NCI-H510A (cell line): ENCODE data around the gene ACYP1.

ENCODE experiments used
- DNase-seq: peaks from one replicate; lab custom pipeline; 2025; lab: John Stamatoyannopoulos, UW

Gene ACYP1

DNA sequence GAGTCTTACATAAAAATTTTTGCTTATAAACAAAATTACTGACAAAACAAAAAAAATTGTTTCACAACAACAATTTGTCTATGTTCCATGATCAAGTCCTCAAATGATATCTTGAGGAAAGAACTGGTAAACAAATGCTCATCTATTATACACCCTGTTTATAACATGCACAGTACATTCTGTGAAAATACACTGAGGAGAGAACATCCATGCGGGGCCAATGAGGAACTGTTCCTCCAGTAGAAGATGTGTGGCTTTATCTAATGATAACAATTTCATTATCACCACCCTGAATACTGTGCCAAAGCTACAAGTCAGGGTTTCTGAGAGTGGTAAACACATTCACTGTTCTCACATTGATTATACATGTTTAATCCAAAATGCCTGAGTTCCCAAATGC, 23.3 kb downstream of the ACYP1 start:
- DNase-seq = no peak

DNA sequence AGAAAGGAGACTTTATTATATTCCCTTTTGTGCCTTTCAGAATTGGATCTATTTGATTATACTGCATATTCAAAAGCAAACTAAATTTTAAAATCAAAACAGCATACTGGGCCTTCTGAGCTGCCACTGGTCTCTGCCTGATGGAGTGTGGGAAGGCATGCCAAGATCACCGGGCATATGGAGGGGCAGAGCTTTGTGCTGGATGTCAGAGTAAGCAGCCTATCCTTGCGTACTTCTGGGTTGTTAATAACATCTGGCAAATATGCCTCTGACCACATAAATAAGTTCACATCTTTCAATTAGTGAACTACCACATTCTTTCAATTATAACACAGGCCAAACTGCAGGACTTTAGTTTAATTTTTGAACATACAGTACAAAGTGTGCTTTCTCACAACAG, 30.9 kb downstream of the ACYP1 start:
- DNase-seq = no peak

DNA sequence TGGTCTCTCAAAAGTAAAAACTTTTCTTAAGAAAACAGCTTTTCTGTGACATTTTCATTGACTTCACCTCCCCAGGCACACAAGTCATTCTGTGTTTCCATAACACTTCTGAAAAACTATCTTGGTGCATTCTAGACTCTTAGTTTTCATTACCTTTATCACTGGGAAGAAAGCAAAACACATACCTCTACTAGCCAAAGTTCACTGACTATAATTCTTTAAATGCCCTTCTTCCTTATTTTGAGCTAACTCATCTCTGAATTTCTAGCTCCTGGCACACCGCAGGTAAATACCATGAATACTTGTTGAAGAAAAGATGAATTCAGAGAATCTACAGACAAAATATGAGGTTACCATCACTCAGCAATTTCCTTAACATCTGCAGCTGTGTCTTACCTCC, 33.7 kb downstream of the ACYP1 start:
- no peak for DNase-seq

DNA sequence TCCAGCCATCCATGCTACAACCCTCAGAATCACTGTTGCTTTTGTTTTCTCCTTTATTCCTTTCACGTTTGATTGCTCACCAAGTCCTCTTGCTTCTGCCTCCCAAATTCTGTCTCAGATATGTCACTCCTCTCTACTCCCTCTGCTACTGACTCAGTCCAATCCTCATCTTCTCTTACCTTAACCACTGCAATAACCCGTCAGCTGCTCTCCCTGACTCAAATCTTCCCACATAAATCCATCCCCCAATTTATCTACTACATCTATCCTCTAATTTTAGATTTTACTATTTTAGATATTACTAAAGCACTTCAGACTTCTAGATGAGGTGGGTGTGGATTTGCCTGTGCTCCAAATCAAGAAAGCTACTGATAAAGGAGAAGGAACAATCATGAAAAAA, 37.9 kb downstream of the ACYP1 start:
- no peak for DNase-seq

DNA sequence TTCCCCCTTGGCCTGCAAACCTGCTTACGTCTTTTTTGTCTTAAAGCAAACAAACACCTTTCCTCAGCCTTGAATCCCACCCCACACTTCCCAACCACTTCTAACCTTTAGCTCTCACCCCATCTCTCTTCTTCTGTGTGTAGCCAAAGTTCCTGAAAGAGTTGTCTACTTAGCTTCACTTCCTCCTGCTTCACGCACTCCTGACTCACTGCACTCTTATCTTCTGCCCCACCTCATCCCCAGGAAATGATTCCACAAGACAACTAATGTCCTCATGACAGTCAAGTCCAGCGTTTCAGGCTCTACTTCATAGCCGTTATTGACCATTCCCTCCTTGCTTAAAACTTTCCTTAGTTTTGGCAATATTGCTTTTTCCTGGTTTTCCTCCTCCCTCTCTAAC, 38.7 kb downstream of the ACYP1 start:
- DNase-seq = no peak

DNA sequence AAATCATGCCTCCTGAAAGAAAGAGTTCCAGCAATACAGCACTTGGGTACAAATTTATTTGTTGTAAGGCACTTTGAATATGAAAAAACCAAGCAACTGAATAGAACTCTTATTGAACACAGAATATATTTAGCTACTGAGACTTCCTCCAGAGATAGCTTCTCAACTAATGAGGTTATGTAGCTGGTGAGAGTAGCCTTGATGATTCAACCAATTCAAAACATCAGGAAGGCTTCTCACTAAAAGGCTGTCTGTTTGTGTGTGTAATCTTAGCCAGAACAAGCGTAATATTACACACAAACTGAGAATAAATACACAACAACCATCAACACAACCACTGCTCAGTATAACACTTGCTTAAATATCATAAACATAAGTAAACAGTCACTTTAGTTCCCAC, 40.7 kb downstream of the ACYP1 start:
- DNase-seq = no peak

- DNase-seq = peak; percentile 14
Measured at GRCh38 chr14:75022655-75023054, 41.2 kb downstream of the ACYP1 start.

DNA sequence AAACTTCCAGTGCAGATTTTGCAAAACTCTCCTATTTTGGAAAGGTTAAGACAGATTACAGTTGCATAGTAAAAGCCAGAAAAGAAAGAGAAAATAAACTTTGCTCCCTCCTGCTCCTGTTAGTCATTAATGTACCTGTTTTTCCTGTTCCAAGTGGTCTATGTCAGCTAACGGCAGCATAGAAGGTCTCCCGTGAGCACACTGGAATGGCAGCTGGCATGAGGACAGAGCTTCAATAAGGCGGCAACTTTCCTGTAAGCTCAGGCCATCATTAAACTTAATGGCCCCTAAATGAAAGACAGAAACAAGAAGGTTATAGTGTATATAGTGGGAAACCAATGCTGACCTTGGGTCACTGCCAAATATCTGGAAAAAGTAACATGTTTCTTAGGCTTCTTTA, 45.1 kb downstream of the ACYP1 start:
- DNase-seq = no peak

- DNase-seq = no peak
Measured at GRCh38 chr14:75016815-75017214, 47.0 kb downstream of the ACYP1 start.

- DNase-seq = no peak
Measured at GRCh38 chr14:75015496-75015895, 48.3 kb downstream of the ACYP1 start.

- no peak for DNase-seq
Measured at GRCh38 chr14:75013290-75013689, 50.5 kb downstream of the ACYP1 start.

DNA sequence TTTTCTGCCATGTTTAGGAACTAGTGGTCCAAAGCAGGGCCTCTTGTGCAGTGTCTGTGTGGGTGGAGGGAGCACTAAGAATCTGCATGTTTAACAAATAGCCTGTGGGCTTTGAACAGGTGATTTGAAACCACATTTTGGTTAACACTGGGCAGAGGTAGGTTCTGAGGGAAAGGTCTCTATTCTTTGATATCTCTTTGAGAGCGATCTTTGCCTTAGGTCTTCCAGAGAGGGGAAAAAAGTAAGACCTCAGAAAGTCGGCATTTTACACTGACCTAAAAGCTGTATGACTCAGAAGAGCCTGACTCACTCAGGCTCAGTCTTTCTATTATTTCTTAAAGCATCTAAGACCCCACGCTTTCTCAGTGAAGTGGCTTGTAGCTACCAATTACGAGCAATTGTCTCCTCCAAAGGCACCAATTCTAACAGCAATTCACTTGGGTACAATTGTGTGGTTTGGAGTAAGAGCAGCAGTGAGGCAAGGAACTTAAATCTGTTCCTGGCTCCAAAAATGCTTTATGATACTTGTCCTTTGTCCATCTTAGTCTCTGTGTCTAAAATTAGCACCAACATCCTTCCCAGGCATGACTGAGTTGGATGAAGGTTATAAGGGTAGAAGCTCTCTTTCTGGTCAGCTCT, 52.3 kb downstream of the ACYP1 start:
- DNase-seq = no peak

- DNase-seq = no peak
Measured at GRCh38 chr14:75010472-75011093, 53.2 kb downstream of the ACYP1 start.

- DNase-seq = no peak
Measured at GRCh38 chr14:75009176-75009575, 54.6 kb downstream of the ACYP1 start.

DNA sequence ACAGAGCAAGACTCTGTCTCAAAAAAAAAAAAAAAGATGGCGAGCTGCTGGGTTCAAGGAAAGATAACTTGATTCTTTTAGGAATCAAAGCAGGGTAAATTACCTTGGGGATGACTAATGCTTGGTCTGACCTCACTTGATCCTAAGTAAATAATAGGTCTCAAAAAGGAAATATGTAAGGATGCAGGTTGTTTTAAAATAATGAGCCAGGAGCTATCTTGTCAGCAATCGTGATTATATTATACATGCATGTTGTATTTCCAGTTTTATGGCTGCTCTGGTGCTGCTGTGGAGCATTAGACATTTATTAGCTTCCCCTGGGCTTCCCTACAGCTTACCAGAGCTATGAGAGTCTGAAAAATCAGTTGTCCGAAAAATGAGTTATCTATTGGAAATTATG, 58.5 kb downstream of the ACYP1 start:
- no peak for DNase-seq

GRCh38 chr14:75003250-75004027, 60.4 kb downstream of the ACYP1 start:
- DNase-seq = no peak
